GM19455 (cell line): ENCODE results near the gene HEMGN.
A peak's percentile ranks its signal among the peaks of the same experiment; 100 is the strongest.
"Not testable (repeated sequence)": the region's sequence is repeated elsewhere in the genome, so short reads cannot be mapped to it uniquely, and the experiment has no call there.

ENCODE experiments used
- ATAC-seq: cut with Tn5 transposase; IDR thresholded peaks from one replicate; pipeline ENCODE4 v1.9.1; 2021; ENCODE audit not compliant: unreplicated experiment

HEMGN gene, protein sequence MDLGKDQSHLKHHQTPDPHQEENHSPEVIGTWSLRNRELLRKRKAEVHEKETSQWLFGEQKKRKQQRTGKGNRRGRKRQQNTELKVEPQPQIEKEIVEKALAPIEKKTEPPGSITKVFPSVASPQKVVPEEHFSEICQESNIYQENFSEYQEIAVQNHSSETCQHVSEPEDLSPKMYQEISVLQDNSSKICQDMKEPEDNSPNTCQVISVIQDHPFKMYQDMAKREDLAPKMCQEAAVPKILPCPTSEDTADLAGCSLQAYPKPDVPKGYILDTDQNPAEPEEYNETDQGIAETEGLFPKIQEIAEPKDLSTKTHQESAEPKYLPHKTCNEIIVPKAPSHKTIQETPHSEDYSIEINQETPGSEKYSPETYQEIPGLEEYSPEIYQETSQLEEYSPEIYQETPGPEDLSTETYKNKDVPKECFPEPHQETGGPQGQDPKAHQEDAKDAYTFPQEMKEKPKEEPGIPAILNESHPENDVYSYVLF

DNA sequence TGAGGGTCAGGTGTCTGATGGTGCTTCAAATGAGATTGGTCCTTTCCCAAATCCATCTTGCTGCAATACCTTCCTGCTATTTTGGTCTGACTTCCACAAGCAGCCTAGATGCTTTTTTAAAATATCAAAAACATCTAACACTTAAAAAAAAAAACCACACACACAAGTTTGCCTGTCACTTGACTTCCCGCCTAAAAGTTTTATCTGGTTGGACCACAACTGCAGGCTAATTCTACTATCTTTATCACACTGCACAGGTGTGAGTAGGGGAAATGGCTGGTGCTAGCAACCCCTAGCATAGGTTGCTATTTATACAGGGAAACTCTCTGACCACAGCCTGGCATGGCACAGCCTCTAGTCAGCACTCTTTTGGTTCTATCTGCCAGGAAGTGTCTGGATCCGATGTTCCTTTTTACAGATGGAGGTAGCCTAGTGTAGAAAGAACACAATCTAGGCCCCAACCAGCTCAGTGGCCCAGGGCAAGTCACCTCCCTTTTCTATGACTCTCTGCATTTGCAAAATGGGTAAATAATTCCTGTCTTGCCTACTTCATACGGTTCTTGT, at the start of gene HEMGN:
TSS of gene HEMGN (minus strand) at position 92 of the 564 bp plus-strand sequence. CDS start at position 56, 36 bp downstream.
- no peak for ATAC-seq

DNA sequence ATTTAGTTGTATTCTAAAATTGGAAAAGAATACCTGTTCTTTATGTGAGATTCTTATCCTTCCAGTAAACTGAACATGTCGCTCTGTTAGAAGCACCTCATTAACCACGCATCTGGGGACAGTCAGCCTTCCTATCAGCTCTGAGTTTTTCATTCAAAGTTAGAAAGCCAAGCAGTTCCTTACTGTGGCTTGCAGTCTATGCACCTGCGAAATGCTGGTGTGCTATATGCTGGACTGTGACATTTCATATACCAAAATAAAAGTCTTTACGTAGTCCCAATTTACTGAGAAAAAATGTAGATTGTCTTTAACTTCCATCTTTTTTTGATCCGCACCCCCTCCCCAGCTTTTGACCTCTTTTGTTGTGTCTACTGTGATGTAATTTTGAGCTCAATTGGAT, 49.5 kb upstream of the HEMGN start:
- no peak for ATAC-seq

DNA sequence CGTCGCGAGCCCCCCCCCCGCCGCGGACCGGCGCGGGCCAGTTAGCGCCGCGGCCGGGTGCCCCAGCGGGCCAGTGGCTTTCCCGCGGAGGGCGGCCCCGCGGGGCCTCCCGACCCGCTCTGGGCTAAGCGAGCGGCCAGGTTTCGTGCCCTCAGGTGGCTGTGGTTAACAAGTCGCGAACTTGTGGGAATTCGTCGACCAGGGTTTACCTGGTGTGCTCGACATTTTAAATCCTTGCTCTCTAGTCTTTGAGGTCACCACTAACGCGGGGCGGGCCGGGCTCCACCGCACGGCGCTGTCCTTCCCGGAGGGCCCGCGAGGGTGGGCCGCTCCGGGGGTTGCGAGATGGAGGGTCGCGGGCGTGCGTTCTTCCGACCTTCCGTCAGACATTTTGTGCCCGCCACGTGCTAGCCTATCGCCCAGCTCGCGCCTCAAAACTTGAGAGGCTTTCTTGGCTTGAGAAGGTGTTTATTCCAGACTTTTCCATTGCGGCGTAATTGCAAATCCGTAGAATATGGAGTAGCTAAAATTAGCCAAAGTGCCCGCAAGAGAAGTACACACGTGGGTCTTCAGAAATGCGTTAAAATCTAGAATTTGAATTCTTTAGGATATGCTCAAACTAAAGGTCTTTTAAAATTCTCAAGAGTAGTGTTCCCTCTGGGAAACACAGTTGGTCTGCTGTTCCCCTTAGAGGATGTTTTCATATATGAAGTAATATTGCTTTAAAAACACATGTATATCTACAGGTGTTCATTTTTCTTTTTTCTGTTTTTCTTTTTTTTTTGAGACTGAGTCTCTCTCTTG, 47.3 kb upstream of the HEMGN start:
- ATAC-seq: peak; percentile 9

DNA sequence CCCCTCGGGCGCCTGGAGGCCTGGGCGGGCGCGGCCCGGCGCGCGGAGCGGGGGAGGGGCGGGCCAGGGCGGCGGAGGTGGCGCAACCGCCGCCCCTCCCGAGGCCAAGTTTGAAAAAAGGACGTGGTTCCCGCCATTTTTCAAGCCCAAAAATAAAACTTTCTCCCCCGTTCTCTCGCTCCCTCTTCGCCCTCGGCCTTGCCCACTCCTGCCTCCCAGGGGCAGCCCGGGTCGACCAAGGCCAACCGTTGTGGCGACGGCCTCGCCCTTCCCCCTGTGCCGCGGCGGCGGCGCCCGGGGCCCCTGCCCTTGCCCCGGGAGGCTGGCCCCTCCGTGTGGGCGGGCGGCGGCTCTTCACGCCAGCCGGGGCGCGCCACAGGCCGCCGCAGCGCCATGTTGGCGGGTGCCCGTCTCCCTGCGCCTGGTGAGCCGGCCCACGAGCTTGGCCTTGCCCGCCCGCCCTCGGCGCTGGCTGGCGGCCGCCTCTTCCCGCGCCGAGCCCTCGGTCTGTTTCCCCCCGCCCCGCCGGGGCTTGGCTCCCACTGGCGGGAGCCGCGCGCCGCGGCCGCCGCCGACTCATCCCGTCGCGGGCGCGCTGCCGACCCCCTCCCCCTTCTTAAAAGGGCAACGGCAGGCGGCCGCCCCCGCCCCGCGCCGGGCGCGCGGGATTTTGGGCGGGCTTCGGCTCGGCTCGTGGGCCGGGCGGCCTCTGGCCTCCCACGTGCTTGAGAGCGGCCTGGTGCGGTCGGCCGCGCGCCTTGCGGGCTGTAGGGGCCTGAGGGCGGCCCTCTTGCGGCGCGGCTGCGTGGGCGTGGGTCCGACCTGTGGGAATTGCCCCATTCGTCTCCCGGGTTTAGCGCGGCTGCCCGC, 46.5 kb upstream of the HEMGN start:
- ATAC-seq: peak; percentile 29

DNA sequence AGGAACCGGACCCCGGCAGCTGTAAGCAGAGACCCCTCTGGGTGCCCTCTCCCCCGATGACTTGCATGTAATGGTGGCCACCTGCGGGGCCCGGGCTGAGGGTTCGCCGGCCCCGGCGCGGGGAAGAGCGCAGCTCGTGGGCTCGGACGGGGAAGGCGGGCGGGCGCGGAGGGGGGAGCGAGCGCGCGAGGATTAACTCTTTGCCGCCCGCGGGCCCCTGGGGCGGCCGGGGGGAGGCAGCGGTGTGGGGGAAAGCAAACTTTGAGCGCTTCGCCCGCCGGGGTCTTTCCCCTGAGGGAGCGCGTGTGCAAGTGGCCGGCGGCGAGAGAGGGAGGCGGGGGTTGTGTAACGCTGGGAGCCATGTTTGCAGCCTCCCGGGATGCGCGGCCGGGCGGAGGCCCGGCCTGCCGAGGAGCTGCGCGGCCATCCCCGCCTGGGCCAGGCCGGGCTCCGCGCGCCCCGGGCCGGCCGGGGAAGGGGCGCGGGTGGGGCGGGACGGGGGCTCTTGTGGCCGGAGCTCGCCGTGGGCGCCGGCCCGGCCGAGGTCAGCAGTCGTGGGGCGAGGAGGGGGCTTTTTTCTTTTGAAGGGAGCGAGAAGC, 45.7 kb upstream of the HEMGN start:
- ATAC-seq: peak; percentile 12

DNA sequence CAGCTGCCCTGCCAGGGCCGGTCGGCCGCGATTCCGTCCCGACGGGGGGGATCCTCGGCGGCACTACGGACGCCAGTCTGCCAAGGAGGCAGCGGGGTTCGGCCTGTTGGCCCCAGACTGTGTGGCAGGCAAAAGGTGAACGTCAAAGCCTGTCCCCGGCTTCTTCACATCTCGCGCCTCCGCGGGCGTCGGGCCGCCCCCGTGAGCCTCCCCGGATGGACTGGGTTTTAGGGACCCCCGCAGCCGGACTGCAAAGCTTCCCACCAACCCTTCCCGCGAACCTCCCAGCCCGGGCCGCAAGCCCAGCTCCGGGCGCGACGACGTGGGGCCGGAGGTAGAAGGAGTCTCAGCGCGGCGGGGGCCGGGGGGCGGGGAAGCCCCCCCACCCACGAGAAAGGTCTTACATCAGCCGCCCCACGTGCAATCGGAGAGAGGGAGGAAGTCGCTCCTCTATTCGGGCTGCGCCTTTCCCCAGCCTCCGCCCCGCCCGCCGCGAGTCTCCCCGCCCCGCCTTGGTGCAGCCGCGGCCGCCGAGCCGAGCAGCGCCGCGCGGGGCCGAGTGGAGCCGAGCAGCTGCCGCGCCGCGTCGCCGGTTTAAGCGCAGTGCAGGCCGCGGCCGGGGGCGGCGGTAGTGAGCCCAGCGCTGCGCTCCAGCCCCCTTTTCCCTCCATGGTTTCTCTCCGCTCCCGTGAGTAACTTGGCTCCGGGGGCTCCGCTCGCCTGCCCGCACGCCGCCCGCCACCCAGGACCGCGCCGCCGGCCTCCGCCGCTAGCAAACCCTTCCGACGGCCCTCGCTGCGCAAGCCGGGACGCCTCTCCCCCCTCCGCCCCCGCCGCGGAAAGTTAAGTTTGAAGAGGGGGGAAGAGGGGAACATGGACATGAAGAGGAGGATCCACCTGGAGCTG, 45.0 kb upstream of the HEMGN start, which contains the start of gene ANP32B:
TSS of gene ANP32B (plus strand) at position 659 of the 906 bp plus-strand sequence. CDS start at position 874, 215 bp downstream.
- peak; percentile 62 for ATAC-seq

DNA sequence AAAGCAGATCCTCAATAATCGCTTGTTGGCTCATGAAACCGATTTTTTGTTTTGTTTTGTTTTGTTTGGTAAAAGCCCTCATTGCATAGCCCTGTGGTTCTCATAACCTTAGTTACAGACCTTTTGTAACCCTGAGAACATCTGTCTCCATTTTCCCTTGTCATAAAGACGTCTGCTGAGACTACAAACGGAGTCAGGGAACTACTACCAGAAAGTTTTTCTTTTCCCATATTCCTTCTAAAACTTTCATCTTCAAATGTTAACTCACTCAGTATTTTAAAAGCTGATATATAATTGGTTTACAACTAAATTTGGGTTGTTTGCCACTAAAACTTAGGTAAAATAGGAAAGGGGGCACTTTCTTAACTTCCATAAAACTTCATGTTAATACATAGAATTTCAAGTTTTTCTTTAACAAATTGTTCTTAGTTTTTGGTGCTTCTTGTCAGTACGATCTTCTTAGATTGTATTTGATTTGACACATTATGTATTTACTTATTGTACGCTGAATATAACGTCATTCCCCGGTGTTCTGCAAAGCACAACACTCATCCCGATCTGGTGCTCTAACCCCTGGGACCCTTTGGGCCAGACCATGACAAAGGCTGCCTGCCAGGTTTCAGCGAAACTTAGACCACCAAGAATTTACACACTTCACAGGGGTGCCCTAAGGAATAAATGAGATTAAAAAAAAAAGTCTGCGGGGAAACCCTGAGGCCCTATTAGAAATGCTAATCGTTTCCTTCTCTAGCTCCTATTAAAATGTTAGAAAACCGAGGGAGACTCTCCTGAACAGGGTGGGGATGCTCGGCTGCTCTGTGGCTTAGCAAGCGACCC, 44.1 kb upstream of the HEMGN start:
- ATAC-seq: no peak

DNA sequence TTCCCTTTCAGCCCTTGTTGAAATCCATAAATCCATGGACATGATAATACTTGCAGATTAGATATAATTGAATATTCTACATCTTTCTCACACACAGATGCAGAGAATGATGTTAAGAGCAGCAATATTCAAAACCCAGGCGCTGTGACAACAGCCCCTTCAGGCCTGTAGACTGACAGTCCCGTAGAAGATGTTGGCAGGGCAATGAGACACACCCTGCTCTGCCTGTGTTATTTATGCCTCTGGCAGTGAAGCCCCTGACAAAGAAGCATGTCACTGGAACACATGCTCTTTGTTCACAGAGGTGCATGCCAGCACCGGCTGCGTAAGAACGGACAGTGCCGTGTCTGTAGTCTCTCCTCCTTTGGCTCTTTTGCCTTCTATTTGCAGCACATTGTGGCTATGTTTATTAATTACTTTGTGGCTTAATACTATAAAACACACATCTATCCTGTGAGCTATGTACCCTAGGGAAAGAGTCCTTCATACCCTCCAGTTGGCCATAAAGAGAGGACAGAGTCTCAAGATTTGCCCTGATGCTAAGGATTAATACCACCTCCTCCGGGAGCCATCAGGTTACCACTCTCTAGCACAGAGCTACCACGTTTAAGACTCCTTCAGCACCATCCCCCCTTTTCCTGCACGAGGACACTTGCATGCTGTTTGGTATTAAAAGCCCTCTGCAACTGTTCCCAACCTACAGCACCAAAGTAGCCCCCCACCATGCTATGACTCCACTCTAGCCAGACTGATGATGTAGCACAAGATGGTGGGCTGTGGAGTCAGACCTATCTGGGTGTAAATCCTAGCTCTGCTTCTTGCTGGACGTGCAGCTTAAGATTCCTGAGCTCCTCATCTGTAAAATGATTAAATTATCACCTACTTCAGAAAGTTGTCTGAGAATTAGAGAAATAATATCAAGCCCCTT, 43.2 kb upstream of the HEMGN start:
- no peak for ATAC-seq

DNA sequence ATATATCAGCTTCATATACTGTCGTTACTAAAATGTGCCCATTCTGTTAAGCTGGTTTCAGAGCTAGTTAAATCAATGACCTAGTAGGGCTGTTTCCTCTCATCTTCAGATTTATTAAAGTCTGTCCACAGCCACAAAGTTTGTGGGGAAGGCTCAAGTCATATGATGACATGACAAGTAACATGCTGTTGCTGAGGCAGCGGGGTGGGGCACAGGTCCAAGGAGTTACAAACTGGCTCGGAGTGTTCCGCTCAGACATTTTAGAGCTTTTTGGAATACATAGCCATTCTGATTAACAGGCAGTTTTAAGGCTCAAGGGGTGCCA, 42.5 kb upstream of the HEMGN start:
- ATAC-seq: no peak

DNA sequence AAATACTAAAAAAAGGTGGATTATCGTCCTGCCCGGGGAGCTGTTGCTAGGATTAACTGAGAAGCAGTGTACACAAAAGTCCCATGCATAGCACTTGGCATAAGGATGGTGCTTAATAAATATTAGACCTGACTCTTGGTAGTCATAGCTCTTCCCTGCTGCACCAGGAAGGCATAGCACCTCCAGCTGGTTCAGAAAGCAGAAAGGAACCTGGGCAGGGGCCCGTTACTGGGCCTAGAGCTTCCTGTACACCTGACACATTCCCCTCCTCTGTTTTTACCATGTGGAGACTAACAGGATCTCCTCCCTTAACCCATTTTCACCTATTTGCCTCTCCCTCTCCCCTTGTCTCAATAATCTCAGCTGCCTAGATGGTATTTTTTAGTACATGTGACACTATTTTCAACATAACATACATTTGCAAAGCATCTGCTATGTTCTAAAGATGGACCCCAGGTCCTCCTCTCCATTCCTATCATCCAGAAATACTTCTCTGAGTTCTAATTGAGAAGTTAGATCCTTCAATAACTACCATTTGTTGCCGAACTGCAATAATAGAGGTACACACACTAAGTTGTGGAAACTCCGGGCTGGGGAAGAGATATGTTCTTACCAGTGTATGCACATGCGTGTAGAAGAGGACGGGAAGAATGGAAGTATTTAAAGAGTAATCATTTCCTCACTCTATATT, 42.0 kb upstream of the HEMGN start:
- no peak for ATAC-seq

DNA sequence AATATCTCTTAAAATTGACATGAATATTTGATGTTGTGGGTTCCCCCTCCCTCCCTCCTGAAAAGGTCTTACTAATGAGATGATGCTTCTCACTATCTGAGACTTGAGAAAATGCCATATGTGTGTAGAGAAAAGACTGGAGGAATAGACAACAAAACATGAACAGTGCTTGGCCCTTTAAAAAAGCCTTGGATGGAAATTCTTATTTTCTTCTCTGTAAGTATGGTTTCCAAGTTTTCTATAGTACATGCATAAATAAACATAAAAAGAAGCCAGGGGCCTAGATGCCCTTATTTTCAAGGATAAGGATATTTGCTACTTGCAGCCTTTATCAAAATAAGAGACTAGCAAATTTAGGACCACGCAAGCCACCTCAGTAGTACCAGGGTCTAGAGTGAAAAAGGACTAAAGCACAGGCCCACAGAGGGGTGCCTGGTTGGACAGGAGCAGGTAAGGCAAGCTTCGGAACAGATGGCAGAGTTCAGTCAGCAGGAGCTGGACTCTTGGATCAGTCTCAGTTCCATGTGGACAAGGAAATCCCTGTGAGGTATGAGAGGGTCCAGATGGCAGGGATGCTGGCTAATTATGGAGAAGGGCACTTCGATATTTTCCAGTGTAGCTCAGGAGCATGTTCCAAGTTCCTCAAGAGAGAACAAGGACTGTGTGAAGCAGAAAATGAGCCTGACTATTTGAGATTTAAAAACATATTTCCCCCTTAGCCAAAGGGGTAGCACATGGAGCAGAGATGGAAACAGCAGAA, 40.6 kb upstream of the HEMGN start:
- ATAC-seq: no peak

DNA sequence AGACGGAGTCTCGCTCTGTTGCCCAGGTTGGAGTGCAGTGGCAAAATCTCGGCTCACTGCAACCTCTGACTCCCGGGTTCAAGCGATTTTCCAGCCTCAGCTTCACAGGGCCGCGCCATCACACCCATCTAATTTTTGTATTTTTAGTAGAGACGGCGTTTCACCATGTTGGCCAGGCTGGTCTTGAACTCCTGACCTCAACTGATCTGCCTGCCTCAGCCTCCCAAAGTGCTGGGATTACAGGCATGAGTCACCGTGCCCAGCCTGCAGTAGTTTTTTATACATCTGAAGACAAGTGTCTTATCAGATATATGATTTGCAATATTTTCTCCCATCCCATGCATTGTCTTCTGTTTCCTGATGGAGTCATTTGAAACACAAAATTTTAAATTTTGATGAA, 38.7 kb upstream of the HEMGN start:
- not testable (repeated sequence) for ATAC-seq

DNA sequence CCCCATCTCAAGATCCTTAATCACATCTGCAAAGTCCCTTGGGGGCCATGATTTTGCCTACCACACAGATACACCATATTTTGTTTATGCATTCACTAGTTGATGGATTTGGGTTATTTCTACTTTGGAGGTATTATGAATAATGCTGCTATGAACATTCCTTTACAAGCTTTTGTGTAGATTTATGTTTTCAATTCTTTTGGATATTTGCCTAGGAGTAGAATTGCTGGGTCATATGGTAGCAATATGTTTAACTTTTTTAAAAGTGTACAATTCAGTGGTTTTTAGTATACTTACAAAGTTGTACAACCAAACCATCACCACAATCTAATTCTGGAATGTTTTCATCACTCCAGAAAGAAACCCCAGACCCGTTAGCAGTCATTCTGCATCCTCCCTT, 37.4 kb upstream of the HEMGN start:
- no peak for ATAC-seq

DNA sequence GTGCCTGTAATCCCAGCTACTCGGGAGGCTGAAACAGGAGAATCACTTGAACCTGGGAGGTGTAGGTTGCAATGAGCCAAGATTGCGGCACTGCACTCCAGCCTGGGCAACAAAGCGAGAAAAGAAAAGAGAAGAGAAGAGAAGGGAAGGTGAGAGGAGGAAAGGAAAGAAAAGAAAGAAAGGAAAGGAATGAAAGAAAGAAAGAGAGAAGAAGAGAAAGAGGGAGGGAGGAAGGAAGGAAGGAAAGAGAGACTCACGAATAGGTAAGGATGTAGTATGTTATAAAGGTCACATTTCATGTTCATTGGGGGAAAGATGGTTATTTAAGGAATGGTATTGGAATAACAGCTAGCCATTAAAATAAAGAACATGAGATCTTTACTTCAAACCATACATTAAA, 34.8 kb upstream of the HEMGN start:
- no peak for ATAC-seq

DNA sequence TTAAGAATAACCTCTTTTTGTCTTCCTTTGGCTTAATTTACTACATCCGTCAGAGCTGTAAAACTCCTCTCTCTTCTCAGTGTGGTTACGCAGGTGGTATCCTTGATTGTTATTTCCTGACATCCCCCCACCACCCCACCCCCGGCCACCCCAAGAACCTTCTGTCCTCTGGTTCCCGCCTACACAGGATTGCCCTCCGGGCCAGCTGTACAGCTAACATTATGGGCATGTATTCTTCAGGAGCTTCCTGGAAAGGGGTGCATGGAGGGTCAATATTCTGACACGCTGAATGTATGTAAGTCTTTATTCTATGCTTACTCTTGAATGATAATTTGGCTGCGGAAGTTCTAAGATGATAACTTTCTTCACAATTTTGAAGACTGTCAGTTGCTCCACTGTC, 32.2 kb upstream of the HEMGN start:
- ATAC-seq: no peak

DNA sequence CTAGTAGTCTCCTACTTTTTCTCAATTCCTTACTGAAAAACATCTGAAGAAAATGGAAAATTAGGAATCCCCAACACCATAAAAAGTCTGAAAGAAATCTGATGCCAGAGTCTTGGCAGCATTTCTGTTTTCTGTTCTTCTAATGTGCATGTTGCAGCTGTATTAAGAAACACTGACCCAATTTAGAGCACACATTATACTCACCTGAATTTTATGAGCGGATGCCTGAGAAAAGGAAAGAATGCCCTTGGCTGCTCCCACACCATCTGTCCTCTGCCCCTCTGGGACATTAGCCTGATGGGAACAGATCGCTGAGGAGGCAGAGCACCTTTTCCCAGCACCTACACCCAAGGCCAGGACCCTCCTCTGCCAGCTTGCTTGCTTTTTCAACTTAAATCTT, 31.0 kb upstream of the HEMGN start:
- no peak for ATAC-seq
